ENCODE data around the gene KSR1. TPM values are rescaled to one million over a fixed set of nuclear protein-coding genes. Genes with fewer than 3 reads are reported as not detected.

Gene KSR1
- total and polyA plus RNA-seq, 10 of the 15 experiments (the other 5 are each of a cell fraction or from before 2014, with no cell fraction given): 0.97 to 66.6 (median 22.9) TPM

DNA sequence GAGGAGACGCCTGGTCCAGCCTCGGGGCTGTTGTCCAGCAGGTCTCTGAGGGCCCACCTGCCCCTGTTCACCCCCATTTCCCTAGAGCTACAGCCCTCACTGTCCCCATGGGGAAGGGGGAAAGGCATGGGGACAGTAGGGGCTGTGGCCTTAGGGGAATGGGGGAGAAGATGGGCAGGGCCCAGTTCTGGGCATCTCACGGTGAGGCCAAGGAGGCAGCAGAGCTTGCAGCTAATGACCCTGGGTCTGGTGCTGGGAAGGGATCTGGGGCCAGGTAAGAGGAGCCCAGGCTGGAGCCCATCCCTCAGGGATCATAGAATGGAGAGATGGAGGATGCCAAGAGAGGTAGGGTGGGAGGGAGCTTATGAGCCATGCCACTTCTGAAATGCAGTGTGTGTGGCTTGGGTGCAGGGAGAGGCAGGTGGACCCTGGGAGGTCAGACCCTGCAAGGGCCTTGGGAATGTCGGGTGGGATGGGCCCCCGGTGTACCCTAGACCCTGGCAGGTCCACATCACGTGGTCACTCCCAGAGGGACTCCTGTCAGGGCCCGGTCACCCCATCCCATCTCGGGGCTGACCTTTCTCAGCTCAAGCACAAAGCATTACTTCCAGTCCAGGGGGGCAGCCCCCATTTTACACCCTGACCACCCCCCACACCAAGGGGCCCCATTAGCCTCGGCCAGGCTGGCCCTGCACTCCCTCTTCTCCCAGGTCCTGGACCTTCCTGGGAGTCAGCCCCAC, 35.9 kb upstream of the KSR1 start:
- Histone ChIP-seq H3K27ac (ENCODE audit: control insufficient read depth, insufficient read depth) (no peak overlapping the region), H4K20me1 (ENCODE audit: control insufficient read depth, insufficient read depth) (no peaks in the 10 kb centered on the region), H3K9me3 (replicated peaks; ENCODE audit: control insufficient read depth, insufficient read depth, low read length) (no peaks in the 10 kb centered on the region; the same call in 2 of the 3 replicates), H3K4me2 (ENCODE audit: control insufficient read depth, insufficient read depth) (no peak overlapping the region), H3K36me3 (ENCODE audit: control insufficient read depth in 2 of 2, insufficient read depth in 2 of 2, low read length in 1 of 2) (no peaks in the 10 kb centered on the region), H3K4me3 (no peak overlapping the region), H3K4me1 (ENCODE audit: control insufficient read depth, insufficient read depth, low read length) (peaks cover 3% of the 10 kb centered on the region), H3K9ac (ENCODE audit: control insufficient read depth, insufficient read depth, low read length) (no peak overlapping the region), H2AFZ (ENCODE audit: control insufficient read depth, low read depth, low read length) (no peak overlapping the region), H3K27me3 (replicated peaks in 1 of 2; ENCODE audit: control insufficient read depth in 2 of 2, insufficient read depth in 2 of 2, low read length in 1 of 2) (no peaks in the 10 kb centered on the region; a peak in 1 of 4 replicates), H3K79me2 (ENCODE audit: control insufficient read depth, insufficient read depth, low read length) (no peaks in the 10 kb centered on the region)
- WGBS (ENCODE audit: insufficient coverage, insufficient replicate concordance, low lambda C conversion rate, missing lambda C conversion rate): 25% methylated on average over 9 of the region's 9 CpGs
- FAIRE-seq (no peak), DNase-seq (ENCODE audit: low read depth, low spot score) (no peak), ATAC-seq (no peak)
- TF ChIP-seq CBFB (IDR thresholded peaks at IDR 0.05; ENCODE audit: low read depth) (no peak), CHD2 (IDR thresholded peaks at IDR 0.05; ENCODE audit: borderline replicate concordance, low read depth, low read length) (no peak), ZBTB33 (IDR thresholded peaks at IDR 0.05) (no peak), SMAD5 (IDR thresholded peaks at IDR 0.05; ENCODE audit: low read depth) (no peak), CBX5 (IDR thresholded peaks at IDR 0.05; ENCODE audit: low read depth) (no peak), BCL11A (IDR thresholded peaks at IDR 0.05; ENCODE audit: low read depth, low read length) (no peak), GATAD2B (conservative IDR thresholded peaks at IDR 0.05; ENCODE audit: low read depth) (no peak), RELA (IDR thresholded peaks at IDR 0.05; ENCODE audit: borderline replicate concordance, partially characterized antibody) (no peak), YY1 (IDR thresholded peaks at IDR 0.05; ENCODE audit: low read depth, low read length) (no peak), POLR2AphosphoS2 (IDR thresholded peaks at IDR 0.05; ENCODE audit: low read depth, low read length) (no peak), EGR1 (IDR thresholded peaks at IDR 0.05; ENCODE audit: borderline replicate concordance in 1 of 2, low read depth in 2 of 2, low read length in 2 of 2) (no peak), CBX3 (IDR thresholded peaks at IDR 0.05; ENCODE audit: borderline replicate concordance, low read depth) (no peak), ETV6 (conservative IDR thresholded peaks at IDR 0.05 in 1 of 2, IDR thresholded peaks at IDR 0.05 in 1 of 2; ENCODE audit: borderline replicate concordance in 1 of 2, low read depth in 1 of 2) (no peak), MEF2B (IDR thresholded peaks at IDR 0.05; ENCODE audit: partially characterized antibody, poor library complexity, severe bottlenecking) (no peak), SUZ12 (IDR thresholded peaks at IDR 0.05; ENCODE audit: unreplicated experiment) (no peak), FOXM1 (IDR thresholded peaks at IDR 0.05; ENCODE audit: low read depth, low read length) (no peak), CEBPB (IDR thresholded peaks at IDR 0.05; ENCODE audit: borderline replicate concordance in 1 of 2, low read depth in 2 of 2, low read length in 2 of 2) (no peak), SIN3A (IDR thresholded peaks at IDR 0.05; ENCODE audit: low read depth, low read length) (no peak)
- intact Hi-C loops (cut with micrococcal nuclease; ENCODE audit: unreplicated experiment) (no loop called here), in situ Hi-C loops (cut with MboI) (no loop called here)
- ChIA-PET SMC1A (ENCODE audit: uncharacterized antibody, unreplicated experiment) (no interaction called here), RAD21 (ENCODE audit: unreplicated experiment) (no interaction called here), POLR2A (no interaction called here), CTCF (interaction anchor here (0.6 kb wide), 1 partner anchor 205 kb away, joined by 4 read pairs; no protein-coding TSS in a partner anchor)
- no TSS peak for BruUV-seq (replicated peaks)

Measured in GM12878 (cell line).